GM12878 (cell line): ENCODE measurements around the gene PEX11A. TPM values are rescaled to one million over a fixed set of nuclear protein-coding genes. Genes with fewer than 3 reads are reported as not detected.

Experiments used
- ATAC-seq: fragments of 200-7000 bp; cut with Tn5 transposase; 3 replicates; pipeline ENCODE4 v1.9.1; 2020; ENCODE audit warnings: mild to moderate bottlenecking, moderate library complexity
- BruUV-seq: library from RNA; stranded (reverse); fragments of 400-500 nt; replicated peaks from 2 replicates; lab custom pipeline; 2021; lab: Mats Ljungman, UMichigan
- CTCF ChIA-PET: fragments of 300-600 bp; sonication (Branson Sonifier 250); formaldehyde crosslinking; extraction: SDS; loops from one replicate; lab custom pipeline; 2021; ENCODE audit warnings: inconsistent platforms; lab: Yijun Ruan, JAX
- POLR2A ChIA-PET: fragments of 350-600 bp; formaldehyde crosslinking; extraction: SDS; loops from one replicate; lab custom pipeline; 2021; ENCODE audit warnings: inconsistent platforms; lab: Charles Lee
- RAD21 ChIA-PET: fragments of 300-600 bp; sonication (Branson Sonifier 250); formaldehyde crosslinking; loops from one replicate; lab custom pipeline; 2023; ENCODE audit warnings: antibody characterized with exemption; ENCODE audit not compliant: unreplicated experiment; lab: Charles Lee
- SMC1A ChIA-PET: fragments of 300-600 bp; sonication (Branson Sonifier 250); formaldehyde crosslinking; loops from one replicate; lab custom pipeline; 2023; ENCODE audit not compliant: unreplicated experiment, uncharacterized antibody; lab: Charles Lee
- DNase-seq: peaks from one replicate; pipeline ENCODE4 v3.0.0-alpha.2; 2011; ENCODE audit warnings: low read depth, low spot score
- FAIRE-seq: peaks from 3 replicates; lab custom pipeline; 2011; peaks lifted over from hg19 to GRCh38; lab: Jason Lieb, UNC
- H2AFZ ChIP-seq: 2 replicates; pipeline ENCODE4 v1.6.0; 2011; ENCODE audit warnings: low read depth, low read length, control low read depth; ENCODE audit not compliant: control insufficient read depth
- H3K27ac ChIP-seq: 2 replicates; pipeline ENCODE4 v1.5.1; 2011; ENCODE audit warnings: control low read depth; ENCODE audit not compliant: control insufficient read depth, insufficient read depth
- H3K27me3 ChIP-seq, 2 experiments: replicated peaks in 1 of 2; 2 replicates each; pipeline versions ENCODE4 v1.6.0 to v1.6.1; 2011; ENCODE audit warnings: low read length in 1 of 2; ENCODE audit not compliant: control insufficient read depth in 2 of 2, insufficient read depth in 2 of 2
- H3K36me3 ChIP-seq, 2 experiments: 2 replicates each; pipeline ENCODE4 v1.5.1; 2011; ENCODE audit warnings: low read length in 1 of 2; ENCODE audit not compliant: control insufficient read depth in 2 of 2, insufficient read depth in 2 of 2
- H3K4me1 ChIP-seq: 2 replicates; pipeline ENCODE4 v1.6.1; 2011; ENCODE audit warnings: mild to moderate bottlenecking, low read length, moderate library complexity, mixed read lengths; ENCODE audit not compliant: control insufficient read depth, insufficient read depth
- H3K4me2 ChIP-seq: 2 replicates; pipeline ENCODE4 v1.6.0; 2011; ENCODE audit warnings: control low read depth; ENCODE audit not compliant: control insufficient read depth, insufficient read depth
- H3K4me3 ChIP-seq: fragments of 200-600 bp; sonication (generic); 2 replicates; pipeline ENCODE4 v1.5.1; 2016
- H3K79me2 ChIP-seq: 2 replicates; pipeline ENCODE4 v1.6.0; 2011; ENCODE audit warnings: low read length; ENCODE audit not compliant: control insufficient read depth, insufficient read depth
- H3K9ac ChIP-seq: 2 replicates; pipeline ENCODE4 v1.8.0; 2011; ENCODE audit warnings: low read length, control low read depth, mixed read lengths; ENCODE audit not compliant: control insufficient read depth, insufficient read depth
- H3K9me3 ChIP-seq: replicated peaks from 3 replicates; pipeline ENCODE4 v1.5.1; 2011; ENCODE audit warnings: mild to moderate bottlenecking, low read length; ENCODE audit not compliant: control insufficient read depth, insufficient read depth
- H4K20me1 ChIP-seq: 2 replicates; pipeline ENCODE4 v1.6.0; 2011; ENCODE audit not compliant: control insufficient read depth, insufficient read depth
- CEBPZ ChIP-seq: fragments of 150-350 bp; IDR thresholded peaks from 2 replicates; pipeline ENCODE4 v1.6.1; 2016; ENCODE audit warnings: low read depth, low read length
- CREM ChIP-seq: IDR thresholded peaks from 2 replicates; pipeline ENCODE4 v1.6.1; 2014; ENCODE audit warnings: antibody characterized with exemption, low read depth
- ESRRA ChIP-seq: IDR thresholded peaks from 2 replicates; pipeline ENCODE4 v1.6.1; 2012; ENCODE audit warnings: mild to moderate bottlenecking, low read length, improper control_type of control experiment
- MEF2B ChIP-seq: fragments of 450-650 bp; IDR thresholded peaks from 2 replicates; pipeline ENCODE4 v1.6.1; 2018; ENCODE audit warnings: mild to moderate bottlenecking, moderate library complexity; ENCODE audit not compliant: partially characterized antibody, poor library complexity, severe bottlenecking
- SUPT20H ChIP-seq: IDR thresholded peaks from 2 replicates; pipeline ENCODE4 v1.6.1; 2011; ENCODE audit warnings: low read depth, mild to moderate bottlenecking, low read length, moderate library complexity, borderline replicate concordance; ENCODE audit not compliant: control insufficient read depth
- WRNIP1 ChIP-seq: IDR thresholded peaks from 2 replicates; pipeline ENCODE4 v1.6.1; 2011; ENCODE audit warnings: low read depth, low read length, improper control_type of control experiment, borderline replicate concordance
- ZBTB11 ChIP-seq: fragments of 450-650 bp; formaldehyde crosslinking; IDR thresholded peaks from 2 replicates; pipeline ENCODE4 v1.5.0; 2022; ENCODE audit warnings: mild to moderate bottlenecking, missing genetic modification characterization
- WGBS: methylation state at CpG from one replicate; pipeline ENCODE4 v1.1.6; 2016; ENCODE audit warnings: low lambda C conversion rate; ENCODE audit not compliant: insufficient replicate concordance, insufficient coverage; ENCODE audit errors: missing lambda C conversion rate; 5-methylcytosine and 5-hydroxymethylcytosine counted together
- in situ Hi-C: fragments of 300-500 bp; cut with MboI; formaldehyde crosslinking; loops from 9 replicates; pipeline ENCODE4 v1.14.3; 2018; ENCODE audit warnings: mixed read lengths
- intact Hi-C: fragments of 100-400 bp; cut with micrococcal nuclease; formaldehyde crosslinking; loops from one replicate; pipeline ENCODE4 v1.14.2; 2022; ENCODE audit not compliant: unreplicated experiment
- polyA plus RNA-seq, 11 experiments: library from polyadenylated mRNA; depleted of rRNA in 4 of 11; unstranded in 6 of 11; stranded (reverse) in 5 of 11; fragments of >200 nt; fragmentation: Nextera tagmentation in 4 of 11; fragmentation: Illumina TruSeq in 1 of 11; extraction: Ambion mirVana in 4 of 11; extraction: Trizol in 1 of 11; gene quantifications; 1 replicate in 1 of 11; 2 replicates in 10 of 11; pipeline versions ENCODE4 v1.2.1 to v1.2.3, GENCODE V29; 2011 to 2016; ENCODE audit warnings: inconsistent platforms in 2 of 11, missing spikeins in 2 of 11, low read depth in 1 of 11
- total RNA-seq, 4 experiments: library from RNA; depleted of rRNA in 3 of 4; stranded (reverse); fragments of >200 nt in 3 of 4; fragmentation: Illumina TruSeq in 1 of 4; extraction: Trizol in 1 of 4; gene quantifications; 2 replicates each; pipeline versions ENCODE4 v1.2.1 to v1.2.3, GENCODE V29; 2013 to 2021

The PEX11A gene
- total and polyA plus RNA-seq, 10 of the 15 experiments (the other 5 are each of a cell fraction or from before 2014, with no cell fraction given) = 1.4 to 2.8 (median 2.0) TPM

- TF ChIP-seq CREM (no peak), ZBTB11 (no peak), CEBPZ (no peak), ESRRA (no peak), MEF2B (no peak), WRNIP1 (no peak), SUPT20H (no peak)
- ChIA-PET POLR2A (no interaction called here), RAD21 (no interaction called here), SMC1A (no interaction called here), CTCF (interaction anchor here (1.0 kb wide), 1 partner anchor 54 kb away, joined by 3 read pairs; no protein-coding TSS in a partner anchor)
- Histone ChIP-seq H3K4me1 (no peaks in the 10 kb centered on the region), H3K4me2 (no peak overlapping the region), H2AFZ (no peak overlapping the region), H3K79me2 (no peaks in the 10 kb centered on the region), H3K4me3 (no peak overlapping the region), H3K27me3 (no peaks in the 10 kb centered on the region), H3K36me3 (no peaks in the 10 kb centered on the region), H3K9me3 (no peaks in the 10 kb centered on the region), H3K9ac (no peak overlapping the region), H4K20me1 (no peaks in the 10 kb centered on the region), H3K27ac (no peak overlapping the region)
- BruUV-seq = no TSS peak
- no peak for FAIRE-seq
- in situ Hi-C loops = no loop called here
- no peak for ATAC-seq
- WGBS = 60% methylated on average over 2 of the region's 2 CpGs
- intact Hi-C loops = no loop called here
- DNase-seq = no peak
These were observed 4.6 kb downstream of the PEX11A start for GRCh38 chr15:89685995-89686394.
